HepG2 (cell line): Measurements from ENCODE around the gene RP2. TPM values are rescaled to one million over a fixed set of nuclear protein-coding genes. Genes with fewer than 3 reads are reported as not detected.
A peak's percentile ranks its signal among the peaks of the same experiment; 100 is the strongest.

ENCODE experiments used
- CBX1 ChIP-seq: IDR thresholded peaks from one replicate; pipeline ENCODE4 v1.6.1; 2016; ENCODE audit warnings: antibody characterized with exemption, low read depth
- HOXA7 ChIP-seq: sonication (generic); formaldehyde crosslinking; IDR thresholded peaks from 2 replicates; pipeline ENCODE4 v1.8.1; 2022; ENCODE audit warnings: mild to moderate bottlenecking, missing genetic modification reagents, moderate library complexity
- KLF9 ChIP-seq: IDR thresholded peaks from 2 replicates; pipeline ENCODE4 v1.6.1; 2016; ENCODE audit warnings: low read depth
- MATR3 ChIP-seq: sonication (generic); formaldehyde crosslinking; IDR thresholded peaks from 2 replicates; pipeline ENCODE4 v1.4.0; 2020; ENCODE audit warnings: missing genetic modification reagents
- MIER2 ChIP-seq: IDR thresholded peaks from 2 replicates; pipeline ENCODE4 v1.6.1; 2016; ENCODE audit warnings: missing biosample characterization, missing genetic modification reagents
- MLX ChIP-seq: IDR thresholded peaks from 2 replicates; pipeline ENCODE4 v1.6.1; 2016
- PHF8 ChIP-seq: sonication (generic); formaldehyde crosslinking; IDR thresholded peaks from 2 replicates; pipeline ENCODE4 v1.5.0; 2020; ENCODE audit warnings: missing genetic modification reagents
- PPARG ChIP-seq: conservative IDR thresholded peaks from 2 replicates; pipeline ENCODE4 v1.6.1; 2016; ENCODE audit warnings: missing biosample characterization, missing genetic modification reagents
- PREB ChIP-seq: sonication (generic); formaldehyde crosslinking; IDR thresholded peaks from 2 replicates; pipeline ENCODE4 v1.4.0; 2020; ENCODE audit warnings: missing genetic modification reagents
- REST ChIP-seq, 2 experiments: IDR thresholded peaks; 2 replicates each; pipeline ENCODE4 v1.6.1; 2011 to 2012; ENCODE audit warnings: low read length in 2 of 2, borderline replicate concordance in 1 of 2, low read depth in 1 of 2, mild to moderate bottlenecking in 1 of 2, moderate library complexity in 1 of 2
- TARDBP ChIP-seq: sonication (generic); formaldehyde crosslinking; IDR thresholded peaks from 2 replicates; pipeline ENCODE4 v1.8.0; 2022; ENCODE audit warnings: mild to moderate bottlenecking, missing genetic modification reagents
- TOE1 ChIP-seq: sonication (generic); formaldehyde crosslinking; IDR thresholded peaks from 2 replicates; pipeline ENCODE4 v1.4.0; 2020; ENCODE audit warnings: mild to moderate bottlenecking, missing genetic modification reagents
- ZBTB38 ChIP-seq: sonication (generic); formaldehyde crosslinking; IDR thresholded peaks from 2 replicates; pipeline ENCODE4 v1.5.1; 2020; ENCODE audit warnings: mild to moderate bottlenecking, missing genetic modification reagents
- ZKSCAN8 ChIP-seq: IDR thresholded peaks from 2 replicates; pipeline ENCODE4 v1.6.1; 2016; ENCODE audit warnings: borderline replicate concordance, missing genetic modification reagents, missing compliant biosample characterization
- ZNF263 ChIP-seq: sonication (generic); formaldehyde crosslinking; IDR thresholded peaks from 2 replicates; pipeline ENCODE4 v1.4.0; 2020; ENCODE audit warnings: missing genetic modification reagents
- ZNF337 ChIP-seq: sonication (generic); formaldehyde crosslinking; IDR thresholded peaks from 2 replicates; pipeline ENCODE4 v1.5.1; 2020; ENCODE audit warnings: missing genetic modification reagents, low read depth, mild to moderate bottlenecking, borderline replicate concordance
- ZNF430 ChIP-seq: sonication (generic); formaldehyde crosslinking; IDR thresholded peaks from 2 replicates; pipeline ENCODE4 v1.9.0; 2021; ENCODE audit warnings: mild to moderate bottlenecking, missing genetic modification reagents
- ZNF530 ChIP-seq: sonication (generic); formaldehyde crosslinking; IDR thresholded peaks from 2 replicates; pipeline ENCODE4 v1.5.0; 2020; ENCODE audit warnings: low read depth, mild to moderate bottlenecking, missing genetic modification reagents
- ZNF672 ChIP-seq: sonication (generic); formaldehyde crosslinking; IDR thresholded peaks from 2 replicates; pipeline ENCODE4 v1.8.1; 2022; ENCODE audit warnings: missing genetic modification reagents
- ZNF776 ChIP-seq: sonication (generic); formaldehyde crosslinking; IDR thresholded peaks from 2 replicates; pipeline ENCODE4 v1.4.0; 2020; ENCODE audit warnings: mild to moderate bottlenecking, missing genetic modification reagents
- polyA plus RNA-seq, 8 experiments: library from polyadenylated mRNA; depleted of rRNA in 3 of 8; stranded (reverse) in 7 of 8; unstranded in 1 of 8; fragments of >200 nt; fragmentation: Illumina TruSeq in 4 of 8; extraction: Trizol in 4 of 8; gene quantifications; 2 replicates each; pipeline versions ENCODE4 v1.2.1 to v1.2.3, GENCODE V29; 2011 to 2016; ENCODE audit warnings: low read depth in 4 of 8, missing spikeins in 1 of 8, mixed read lengths in 1 of 8; ENCODE audit not compliant: insufficient read depth in 1 of 8
- total RNA-seq, 5 experiments: library from RNA; depleted of rRNA; stranded (reverse); fragments of >200 nt; fragmentation: Illumina TruSeq; extraction: Trizol; gene quantifications; 2 replicates each; pipeline ENCODE4 v1.2.3, GENCODE V29; 2016; ENCODE audit warnings: low read depth in 1 of 5
- TF ChIP-seq, protein P1 (sequence below): IDR thresholded peaks from 2 replicates; pipeline ENCODE4 v1.6.1; 2016; ENCODE audit warnings: missing genetic modification reagents, missing compliant biosample characterization
- TF ChIP-seq, protein P2 (sequence below): sonication (generic); formaldehyde crosslinking; IDR thresholded peaks from 2 replicates; pipeline ENCODE4 v1.5.1; 2020; ENCODE audit warnings: missing genetic modification reagents, mild to moderate bottlenecking, borderline replicate concordance

RP2 gene
- total and polyA plus RNA-seq, 2 of the 13 experiments (the other 11 are each of a cell fraction or from before 2014, with no cell fraction given) = 5.0 to 9.9 TPM

DNA sequence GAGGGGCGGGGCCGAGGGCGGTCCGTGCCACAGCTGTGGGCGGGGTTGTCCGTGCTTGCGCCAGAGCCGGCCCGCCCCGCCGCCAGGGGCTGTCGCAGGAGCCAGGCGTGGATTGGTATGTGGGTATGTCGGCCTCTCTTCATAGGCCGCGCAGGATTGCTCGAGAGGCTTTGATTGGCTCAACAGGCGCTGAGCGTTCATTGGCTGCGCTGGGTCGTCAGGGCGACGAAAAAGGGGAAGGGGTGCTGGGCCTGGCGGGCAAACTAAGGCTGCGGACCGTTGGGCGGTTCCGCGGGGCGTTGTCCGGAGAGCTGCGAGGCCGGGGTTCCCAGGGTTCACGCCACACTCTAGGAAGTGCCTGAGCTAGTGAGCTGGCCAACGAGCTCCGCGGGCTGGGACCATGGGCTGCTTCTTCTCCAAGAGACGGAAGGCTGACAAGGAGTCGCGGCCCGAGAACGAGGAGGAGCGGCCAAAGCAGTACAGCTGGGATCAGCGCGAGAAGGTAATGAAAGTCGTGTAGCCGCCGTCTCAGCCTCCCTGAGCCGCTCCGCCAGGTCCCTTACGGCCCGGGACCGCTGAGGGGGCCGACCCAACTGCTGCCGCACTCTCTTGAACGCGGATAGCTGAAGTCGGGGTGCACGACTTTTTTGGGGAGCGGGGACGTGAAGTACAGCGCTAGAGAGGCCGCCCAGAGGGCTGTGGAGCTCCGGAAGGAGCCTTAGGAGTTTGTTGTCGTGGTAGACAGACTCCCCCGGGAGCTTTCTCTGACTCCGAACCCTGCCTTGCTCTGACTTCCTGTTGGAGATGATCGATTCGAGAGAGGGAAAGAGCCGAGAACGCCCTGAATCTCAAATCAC lies at the start of gene RP2 (continued):
- TF ChIP-seq MIER2 (CRISPR knock-in tag) (no peak), PREB (no peak), REST (IDR thresholded peaks at IDR 0.05; ENCODE audit: borderline replicate concordance in 1 of 2, low read depth in 1 of 2, low read length in 2 of 2) (no peak), PHF8 (CRISPR knock-in tag) (peak; percentile 76), TOE1 (CRISPR knock-in tag) (no peak), CBX1 (no peak), KLF9 (CRISPR knock-in tag) (no peak), ZNF672 (CRISPR knock-in tag) (no peak), HOXA7 (CRISPR knock-in tag) (no peak), ZNF430 (CRISPR knock-in tag) (no peak), ZNF337 (no peak), ZNF530 (CRISPR knock-in tag) (no peak), MLX (CRISPR knock-in tag) (no peak), TARDBP (CRISPR knock-in tag) (0 out of 2 replicates have a peak, but pooled peaks have one; percentile 25), ZBTB38 (CRISPR knock-in tag) (no peak), ZKSCAN8 (CRISPR knock-in tag) (no peak), ZNF263 (CRISPR knock-in tag) (no peak), PPARG (CRISPR knock-in tag) (no peak), MATR3 (CRISPR knock-in tag) (no peak), ZNF776 (peak; percentile 21; the same call in 1 of the 2 replicates)
- TF ChIP-seq, protein P1, sequence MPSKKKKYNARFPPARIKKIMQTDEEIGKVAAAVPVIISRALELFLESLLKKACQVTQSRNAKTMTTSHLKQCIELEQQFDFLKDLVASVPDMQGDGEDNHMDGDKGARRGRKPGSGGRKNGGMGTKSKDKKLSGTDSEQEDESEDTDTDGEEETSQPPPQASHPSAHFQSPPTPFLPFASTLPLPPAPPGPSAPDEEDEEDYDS (CRISPR knock-in tag) = peak; percentile 74
- TF ChIP-seq, protein P2, sequence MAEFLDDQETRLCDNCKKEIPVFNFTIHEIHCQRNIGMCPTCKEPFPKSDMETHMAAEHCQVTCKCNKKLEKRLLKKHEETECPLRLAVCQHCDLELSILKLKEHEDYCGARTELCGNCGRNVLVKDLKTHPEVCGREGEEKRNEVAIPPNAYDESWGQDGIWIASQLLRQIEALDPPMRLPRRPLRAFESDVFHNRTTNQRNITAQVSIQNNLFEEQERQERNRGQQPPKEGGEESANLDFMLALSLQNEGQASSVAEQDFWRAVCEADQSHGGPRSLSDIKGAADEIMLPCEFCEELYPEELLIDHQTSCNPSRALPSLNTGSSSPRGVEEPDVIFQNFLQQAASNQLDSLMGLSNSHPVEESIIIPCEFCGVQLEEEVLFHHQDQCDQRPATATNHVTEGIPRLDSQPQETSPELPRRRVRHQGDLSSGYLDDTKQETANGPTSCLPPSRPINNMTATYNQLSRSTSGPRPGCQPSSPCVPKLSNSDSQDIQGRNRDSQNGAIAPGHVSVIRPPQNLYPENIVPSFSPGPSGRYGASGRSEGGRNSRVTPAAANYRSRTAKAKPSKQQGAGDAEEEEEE (CRISPR knock-in tag) = no peak
